Measurements from ENCODE around the gene TTL. TPM values are rescaled to one million over a fixed set of nuclear protein-coding genes. Genes with fewer than 3 reads are reported as not detected.

The TTL gene
- total and polyA plus RNA-seq, 2 of the 13 experiments (the other 11 are each of a cell fraction or from before 2014, with no cell fraction given), result 19.0 to 59.8 TPM

DNA sequence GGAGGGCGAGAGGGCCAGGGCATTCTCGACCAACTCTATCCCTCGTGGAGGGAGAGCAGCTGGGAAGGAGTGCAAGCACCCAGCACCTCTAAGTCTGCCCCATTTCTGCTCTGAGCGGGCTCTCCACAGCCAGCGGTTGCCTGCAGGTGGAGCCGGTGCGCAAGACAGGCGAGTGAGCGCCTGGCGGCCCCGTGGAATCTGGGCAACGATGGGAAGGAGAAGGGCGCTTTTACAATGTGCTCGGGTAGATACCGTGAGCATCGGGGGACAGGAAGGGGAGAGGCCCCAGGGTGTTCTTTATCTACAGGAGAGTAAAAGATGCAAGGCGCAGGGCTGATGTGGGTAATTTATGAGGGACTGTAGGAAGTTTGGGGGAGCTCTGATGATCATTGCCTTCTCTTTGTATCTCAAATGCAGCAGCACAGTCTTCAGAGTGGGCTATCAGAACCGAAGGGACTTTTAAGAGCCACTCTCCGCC lies 867 bp upstream of the TTL start (continued):
- TF ChIP-seq, protein P1, sequence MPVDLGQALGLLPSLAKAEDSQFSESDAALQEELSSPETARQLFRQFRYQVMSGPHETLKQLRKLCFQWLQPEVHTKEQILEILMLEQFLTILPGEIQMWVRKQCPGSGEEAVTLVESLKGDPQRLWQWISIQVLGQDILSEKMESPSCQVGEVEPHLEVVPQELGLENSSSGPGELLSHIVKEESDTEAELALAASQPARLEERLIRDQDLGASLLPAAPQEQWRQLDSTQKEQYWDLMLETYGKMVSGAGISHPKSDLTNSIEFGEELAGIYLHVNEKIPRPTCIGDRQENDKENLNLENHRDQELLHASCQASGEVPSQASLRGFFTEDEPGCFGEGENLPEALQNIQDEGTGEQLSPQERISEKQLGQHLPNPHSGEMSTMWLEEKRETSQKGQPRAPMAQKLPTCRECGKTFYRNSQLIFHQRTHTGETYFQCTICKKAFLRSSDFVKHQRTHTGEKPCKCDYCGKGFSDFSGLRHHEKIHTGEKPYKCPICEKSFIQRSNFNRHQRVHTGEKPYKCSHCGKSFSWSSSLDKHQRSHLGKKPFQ (CRISPR knock-in tag; IDR thresholded peaks at IDR 0.05; ENCODE audit: insufficient replicate concordance), result no peak
- TF ChIP-seq, protein P2, sequence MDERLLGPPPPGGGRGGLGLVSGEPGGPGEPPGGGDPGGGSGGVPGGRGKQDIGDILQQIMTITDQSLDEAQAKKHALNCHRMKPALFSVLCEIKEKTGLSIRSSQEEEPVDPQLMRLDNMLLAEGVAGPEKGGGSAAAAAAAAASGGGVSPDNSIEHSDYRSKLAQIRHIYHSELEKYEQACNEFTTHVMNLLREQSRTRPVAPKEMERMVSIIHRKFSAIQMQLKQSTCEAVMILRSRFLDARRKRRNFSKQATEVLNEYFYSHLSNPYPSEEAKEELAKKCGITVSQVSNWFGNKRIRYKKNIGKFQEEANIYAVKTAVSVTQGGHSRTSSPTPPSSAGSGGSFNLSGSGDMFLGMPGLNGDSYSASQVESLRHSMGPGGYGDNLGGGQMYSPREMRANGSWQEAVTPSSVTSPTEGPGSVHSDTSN (CRISPR knock-in tag; IDR thresholded peaks at IDR 0.05), result no peak
- TF ChIP-seq PHF21A (CRISPR knock-in tag; IDR thresholded peaks at IDR 0.05), result no peak; the same call in none of the 2 replicates
- TF ChIP-seq, protein P3, sequence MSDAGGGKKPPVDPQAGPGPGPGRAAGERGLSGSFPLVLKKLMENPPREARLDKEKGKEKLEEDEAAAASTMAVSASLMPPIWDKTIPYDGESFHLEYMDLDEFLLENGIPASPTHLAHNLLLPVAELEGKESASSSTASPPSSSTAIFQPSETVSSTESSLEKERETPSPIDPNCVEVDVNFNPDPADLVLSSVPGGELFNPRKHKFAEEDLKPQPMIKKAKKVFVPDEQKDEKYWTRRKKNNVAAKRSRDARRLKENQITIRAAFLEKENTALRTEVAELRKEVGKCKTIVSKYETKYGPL (CRISPR knock-in tag; IDR thresholded peaks at IDR 0.05), result no peak
- TF ChIP-seq ZNF737 (CRISPR knock-in tag; IDR thresholded peaks at IDR 0.05; ENCODE audit: borderline replicate concordance), result peak; percentile 17; the same call in 1 of the 2 replicates
- TF ChIP-seq, protein P4, sequence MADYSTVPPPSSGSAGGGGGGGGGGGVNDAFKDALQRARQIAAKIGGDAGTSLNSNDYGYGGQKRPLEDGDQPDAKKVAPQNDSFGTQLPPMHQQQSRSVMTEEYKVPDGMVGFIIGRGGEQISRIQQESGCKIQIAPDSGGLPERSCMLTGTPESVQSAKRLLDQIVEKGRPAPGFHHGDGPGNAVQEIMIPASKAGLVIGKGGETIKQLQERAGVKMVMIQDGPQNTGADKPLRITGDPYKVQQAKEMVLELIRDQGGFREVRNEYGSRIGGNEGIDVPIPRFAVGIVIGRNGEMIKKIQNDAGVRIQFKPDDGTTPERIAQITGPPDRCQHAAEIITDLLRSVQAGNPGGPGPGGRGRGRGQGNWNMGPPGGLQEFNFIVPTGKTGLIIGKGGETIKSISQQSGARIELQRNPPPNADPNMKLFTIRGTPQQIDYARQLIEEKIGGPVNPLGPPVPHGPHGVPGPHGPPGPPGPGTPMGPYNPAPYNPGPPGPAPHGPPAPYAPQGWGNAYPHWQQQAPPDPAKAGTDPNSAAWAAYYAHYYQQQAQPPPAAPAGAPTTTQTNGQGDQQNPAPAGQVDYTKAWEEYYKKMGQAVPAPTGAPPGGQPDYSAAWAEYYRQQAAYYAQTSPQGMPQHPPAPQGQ (CRISPR knock-in tag; IDR thresholded peaks at IDR 0.05; ENCODE audit: borderline replicate concordance), result no peak
- TF ChIP-seq MTA1 (CRISPR knock-in tag; IDR thresholded peaks at IDR 0.05; ENCODE audit: borderline replicate concordance), result peak; percentile 40; the same call in 1 of the 2 replicates
- no peak for TF ChIP-seq NR1H2 (CRISPR knock-in tag; IDR thresholded peaks at IDR 0.05; ENCODE audit: borderline replicate concordance, low read depth)
- TF ChIP-seq, protein P5, sequence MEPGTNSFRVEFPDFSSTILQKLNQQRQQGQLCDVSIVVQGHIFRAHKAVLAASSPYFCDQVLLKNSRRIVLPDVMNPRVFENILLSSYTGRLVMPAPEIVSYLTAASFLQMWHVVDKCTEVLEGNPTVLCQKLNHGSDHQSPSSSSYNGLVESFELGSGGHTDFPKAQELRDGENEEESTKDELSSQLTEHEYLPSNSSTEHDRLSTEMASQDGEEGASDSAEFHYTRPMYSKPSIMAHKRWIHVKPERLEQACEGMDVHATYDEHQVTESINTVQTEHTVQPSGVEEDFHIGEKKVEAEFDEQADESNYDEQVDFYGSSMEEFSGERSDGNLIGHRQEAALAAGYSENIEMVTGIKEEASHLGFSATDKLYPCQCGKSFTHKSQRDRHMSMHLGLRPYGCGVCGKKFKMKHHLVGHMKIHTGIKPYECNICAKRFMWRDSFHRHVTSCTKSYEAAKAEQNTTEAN (CRISPR knock-in tag; conservative IDR thresholded peaks at IDR 0.05), result no peak
- TF ChIP-seq NR2C2 (CRISPR knock-in tag; IDR thresholded peaks at IDR 0.05; ENCODE audit: borderline replicate concordance), result no peak; the same call in 1 of the 2 replicates
- TF ChIP-seq SP1 (IDR thresholded peaks at IDR 0.05), result no peak
- TF ChIP-seq SP1 (CRISPR knock-in tag; IDR thresholded peaks at IDR 0.05), result no peak
